ENCODE data around the gene LGI1.
"Not testable (repeated sequence)": the region's sequence is repeated elsewhere in the genome, so short reads cannot be mapped to it uniquely, and the experiment has no call there.

The LGI1 gene

GRCh38 chr10:93812659-93813338 is 55.1 kb downstream of the LGI1 start:
- no peak for DNase-seq

- peak; percentile 63 for DNase-seq
Observed at GRCh38 chr10:93813507-93814465, 56.0 kb downstream of the LGI1 start.

- DNase-seq: peak; percentile 58
Observed at GRCh38 chr10:93815304-93816096, 57.8 kb downstream of the LGI1 start.

- peak; percentile 77 for DNase-seq
Observed at GRCh38 chr10:93816123-93816747, 58.5 kb downstream of the LGI1 start.

GRCh38 chr10:93818086-93818485 is 60.4 kb downstream of the LGI1 start:
- no peak for DNase-seq

GRCh38 chr10:93819520-93819919 is 61.8 kb downstream of the LGI1 start:
- no peak for DNase-seq

- peak; percentile 76 for DNase-seq
Observed at GRCh38 chr10:93820434-93820833, 62.7 kb downstream of the LGI1 start.

- peak; percentile 55 for DNase-seq
Observed at GRCh38 chr10:93821051-93821772, 63.5 kb downstream of the LGI1 start.

- DNase-seq: peak; percentile 16
Observed at GRCh38 chr10:93826355-93826754, 68.6 kb downstream of the LGI1 start.

GRCh38 chr10:93827056-93827804 is 69.5 kb downstream of the LGI1 start:
- no peak for DNase-seq

GRCh38 chr10:93831065-93831464 is 73.3 kb downstream of the LGI1 start:
- DNase-seq: not testable (repeated sequence)

GRCh38 chr10:93835770-93836169 is 78.0 kb downstream of the LGI1 start:
- no peak for DNase-seq

- DNase-seq: no peak
Observed at GRCh38 chr10:93837822-93838221, 80.1 kb downstream of the LGI1 start.

- no peak for DNase-seq
Observed at GRCh38 chr10:93838278-93838677, 80.5 kb downstream of the LGI1 start.

- no peak for DNase-seq
Observed at GRCh38 chr10:93841961-93842360, 84.2 kb downstream of the LGI1 start.

- DNase-seq: no peak
Observed at GRCh38 chr10:93844979-93845626, 87.4 kb downstream of the LGI1 start.

Data from EL (cell line).